HG02798 (cell line): Measurements from ENCODE around the gene TAS1R2.
"Not testable (repeated sequence)": the region's sequence is repeated elsewhere in the genome, so short reads cannot be mapped to it uniquely, and the experiment has no call there.

ENCODE experiments used
- ATAC-seq: cut with Tn5 transposase; IDR thresholded peaks from one replicate; pipeline ENCODE4 v1.9.1; 2021; ENCODE audit warnings: mild to moderate bottlenecking; ENCODE audit not compliant: unreplicated experiment, poor library complexity

Gene TAS1R2

DNA sequence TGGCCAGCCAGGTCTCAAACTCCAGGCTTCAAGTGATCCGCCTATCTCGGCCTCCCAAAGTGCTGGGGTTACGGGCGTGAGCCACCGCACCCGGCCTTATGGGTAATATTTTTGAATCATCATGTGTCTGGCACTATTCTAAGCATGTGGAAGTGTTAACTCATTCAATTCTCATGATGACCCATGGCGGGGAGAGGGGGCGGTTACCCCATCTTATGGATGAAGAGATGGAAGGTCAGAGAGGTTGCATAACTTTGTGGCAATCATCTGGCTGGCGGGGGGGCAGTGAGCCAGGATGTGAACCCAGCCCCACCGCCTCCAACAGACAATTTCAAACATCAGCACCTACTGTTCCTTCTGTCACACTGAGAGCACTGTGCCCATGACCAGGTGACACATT, 11.5 kb upstream of the TAS1R2 start:
- no peak for ATAC-seq

DNA sequence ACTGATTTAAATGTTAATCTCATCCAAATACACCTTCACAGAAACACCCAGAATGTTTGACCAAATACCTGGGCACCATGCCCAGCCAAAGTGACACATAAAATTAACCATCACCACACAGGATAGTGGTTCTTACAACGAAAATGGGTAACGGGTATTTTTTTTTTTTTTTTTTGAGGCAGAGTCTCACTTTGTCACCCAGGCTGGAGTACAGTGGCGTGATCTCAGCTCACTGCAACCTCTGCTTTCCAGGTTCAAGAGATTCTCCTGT, 11.1 kb upstream of the TAS1R2 start:
- not testable (repeated sequence) for ATAC-seq

DNA sequence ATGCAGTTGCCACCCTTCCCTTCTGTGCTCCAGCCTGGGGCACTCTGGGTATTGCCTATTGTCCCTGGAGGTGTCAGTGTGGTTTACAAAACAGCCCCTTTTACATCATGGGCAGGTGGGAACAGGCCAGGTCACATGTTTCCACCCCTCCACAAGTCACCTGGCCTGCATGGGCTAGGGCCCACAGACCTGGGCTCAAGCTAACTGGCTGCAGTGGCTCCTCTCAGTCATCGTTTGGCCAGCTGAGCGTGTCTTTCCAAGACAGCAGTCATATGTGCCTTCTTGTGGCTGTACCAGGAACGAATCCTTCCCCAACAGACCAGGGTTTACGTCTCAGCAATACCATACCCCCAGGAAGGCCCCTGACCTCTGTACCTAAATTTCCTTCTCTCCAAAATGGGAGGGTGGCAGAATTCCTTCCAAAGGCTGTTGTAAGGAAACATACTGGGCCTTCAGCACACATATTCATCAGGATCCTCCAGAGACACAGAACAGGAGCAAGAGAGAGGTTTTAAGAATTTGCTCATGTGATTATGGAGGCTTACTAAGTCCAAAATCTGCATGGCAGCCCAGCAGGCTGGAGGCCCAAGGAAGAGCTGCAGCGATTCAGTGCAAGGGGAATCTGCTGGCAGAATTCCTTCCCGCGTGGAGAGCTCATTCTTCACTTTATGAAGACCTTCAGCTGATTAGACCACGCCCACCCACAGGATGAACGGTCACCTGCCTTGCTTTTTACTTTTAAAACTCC, 10.6 kb upstream of the TAS1R2 start:
- no peak for ATAC-seq

DNA sequence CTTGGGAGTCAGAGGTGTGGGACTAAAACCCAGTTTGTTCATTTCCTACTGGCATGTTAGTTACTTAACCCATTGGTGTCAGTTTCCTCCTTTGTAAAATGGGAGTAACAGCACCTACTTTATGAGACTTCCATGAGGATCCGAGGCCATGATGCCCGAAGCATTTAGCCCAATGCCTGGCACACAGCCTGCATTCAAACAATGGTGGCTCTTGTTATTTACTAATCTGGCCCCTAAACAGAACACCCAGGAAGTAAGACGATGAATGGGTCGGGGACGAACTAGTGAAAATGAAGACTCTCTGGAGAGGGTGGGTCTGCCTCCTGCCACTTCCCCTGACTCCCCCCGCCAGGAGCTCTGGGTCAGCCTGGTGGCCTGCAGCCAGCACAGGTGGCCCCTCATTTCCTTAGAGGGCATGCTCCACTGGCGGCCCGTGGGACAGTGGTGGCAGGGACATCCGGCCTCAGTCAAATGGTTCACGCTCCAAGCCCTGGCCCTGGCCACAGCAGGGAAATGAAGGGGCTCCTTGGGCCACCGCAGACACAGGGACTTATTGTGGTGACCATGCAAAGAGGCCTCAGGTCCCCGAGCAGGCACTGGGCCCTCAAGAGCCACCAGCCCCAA, 9.5 kb upstream of the TAS1R2 start:
- ATAC-seq = no peak

DNA sequence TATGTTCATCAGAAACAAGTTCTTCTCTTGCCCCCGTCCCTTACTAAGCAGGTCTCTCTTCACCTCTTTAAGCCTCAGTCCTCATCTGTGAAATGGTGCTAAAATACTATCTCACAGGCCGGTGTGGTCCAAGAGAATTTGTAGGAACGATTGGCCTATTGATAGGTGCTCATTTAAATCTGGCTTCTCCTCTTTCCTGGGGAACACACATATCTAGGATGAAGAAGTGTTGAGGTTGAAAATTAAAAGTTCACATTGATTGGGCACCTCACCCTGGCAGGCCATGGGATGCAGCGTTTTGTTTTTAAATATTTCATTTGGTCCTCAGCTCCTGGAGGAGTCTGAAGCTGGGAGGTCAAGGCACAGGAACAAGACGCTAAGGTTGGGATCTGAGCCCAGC, 8.9 kb upstream of the TAS1R2 start:
- ATAC-seq = no peak

DNA sequence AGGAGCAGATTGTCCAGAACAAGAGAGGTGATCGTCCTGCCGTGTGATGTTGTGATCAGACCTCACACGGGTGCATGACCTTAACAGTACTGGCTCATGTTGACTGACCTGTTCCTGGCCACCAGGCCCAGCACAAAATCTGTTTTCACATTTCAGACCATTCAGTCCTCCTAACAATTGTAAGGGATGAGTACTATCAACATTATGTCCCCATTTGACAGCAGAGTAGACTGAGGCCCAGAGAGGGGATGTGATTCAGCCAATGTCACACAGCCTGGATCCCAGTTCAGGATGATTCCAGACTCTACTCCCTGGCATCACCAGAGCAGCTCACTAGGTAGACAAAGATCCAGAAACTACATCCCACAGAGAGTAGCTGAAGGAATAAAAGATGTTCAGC, 7.4 kb upstream of the TAS1R2 start:
- ATAC-seq = no peak

DNA sequence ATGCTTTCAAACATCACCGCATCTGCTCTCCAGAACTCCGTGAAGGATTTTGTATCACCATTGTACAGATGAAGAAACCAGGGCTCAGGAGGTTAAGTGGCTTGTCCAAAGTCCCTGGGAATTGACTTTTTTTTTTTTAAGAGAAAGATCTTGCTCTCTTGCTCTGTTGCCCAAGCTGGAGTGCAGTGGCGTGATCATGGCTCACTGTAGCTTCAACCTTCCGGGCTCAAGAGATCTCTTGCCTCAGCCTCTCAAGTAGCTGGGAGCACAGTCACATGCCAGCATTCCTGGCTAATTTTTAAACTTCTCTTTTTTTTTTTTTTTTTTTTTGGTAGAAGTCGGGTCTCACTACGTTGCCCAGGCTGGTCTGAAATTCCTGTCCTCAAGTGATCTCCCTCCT, 6.9 kb upstream of the TAS1R2 start:
- no peak for ATAC-seq

DNA sequence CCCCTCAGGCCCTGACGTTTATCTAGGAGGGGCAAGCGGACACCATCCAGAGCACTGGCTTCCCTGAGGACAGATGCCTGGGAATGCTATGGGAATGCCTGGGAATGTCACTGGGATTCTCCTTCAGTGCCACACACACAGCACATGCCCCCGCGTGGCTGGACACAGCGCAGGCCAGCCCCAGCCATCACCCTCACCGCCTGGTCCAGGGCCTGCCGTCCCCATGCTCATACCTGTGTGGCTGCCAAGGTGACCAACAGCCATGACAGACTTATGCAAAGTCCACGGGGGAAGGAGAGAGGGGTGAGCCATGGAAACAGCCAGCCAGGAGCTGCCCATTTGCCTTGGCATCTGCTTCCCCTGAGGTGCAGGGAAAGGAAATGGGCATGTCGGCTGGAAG, 5.7 kb upstream of the TAS1R2 start:
- no peak for ATAC-seq

DNA sequence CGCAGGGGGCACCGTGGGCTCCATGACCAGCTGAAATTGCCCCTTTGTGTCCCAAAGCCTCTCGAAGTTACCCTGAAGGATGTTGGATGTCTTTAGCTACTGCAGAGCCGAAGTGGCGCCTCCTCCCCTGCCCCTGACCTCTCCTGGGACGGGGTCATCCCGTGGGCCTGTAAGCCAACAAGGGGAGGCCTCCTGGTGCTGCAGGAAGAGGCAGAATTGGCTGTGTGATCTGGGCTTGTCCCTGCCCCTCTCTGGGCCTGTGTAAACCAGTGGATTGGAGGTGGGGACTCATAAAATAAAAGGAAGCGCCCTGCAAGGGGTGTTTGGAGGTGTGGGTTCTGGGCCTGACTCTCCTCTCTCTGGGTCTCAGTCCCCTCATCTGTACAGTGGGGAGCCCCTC, 2.1 kb upstream of the TAS1R2 start:
- ATAC-seq = no peak

DNA sequence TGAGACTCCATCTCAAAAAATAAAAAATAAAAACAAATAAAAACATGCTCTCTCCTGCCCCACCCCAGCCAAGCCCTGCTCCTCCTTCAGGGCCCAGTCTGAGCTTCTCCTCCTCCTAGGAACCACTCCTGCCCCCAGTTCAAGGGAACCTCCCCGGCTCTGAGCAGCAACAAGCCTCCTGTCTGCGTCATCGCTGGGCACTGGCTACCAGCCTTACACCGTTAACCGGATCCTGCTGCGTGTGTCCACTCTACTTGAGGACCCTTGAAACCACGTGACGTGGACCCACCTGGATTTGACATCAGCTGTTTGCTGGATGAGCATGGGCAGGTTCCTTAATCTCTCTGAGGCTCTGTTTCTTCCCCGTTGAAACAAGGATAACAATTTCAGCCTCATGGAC, 1.6 kb upstream of the TAS1R2 start:
- no peak for ATAC-seq

DNA sequence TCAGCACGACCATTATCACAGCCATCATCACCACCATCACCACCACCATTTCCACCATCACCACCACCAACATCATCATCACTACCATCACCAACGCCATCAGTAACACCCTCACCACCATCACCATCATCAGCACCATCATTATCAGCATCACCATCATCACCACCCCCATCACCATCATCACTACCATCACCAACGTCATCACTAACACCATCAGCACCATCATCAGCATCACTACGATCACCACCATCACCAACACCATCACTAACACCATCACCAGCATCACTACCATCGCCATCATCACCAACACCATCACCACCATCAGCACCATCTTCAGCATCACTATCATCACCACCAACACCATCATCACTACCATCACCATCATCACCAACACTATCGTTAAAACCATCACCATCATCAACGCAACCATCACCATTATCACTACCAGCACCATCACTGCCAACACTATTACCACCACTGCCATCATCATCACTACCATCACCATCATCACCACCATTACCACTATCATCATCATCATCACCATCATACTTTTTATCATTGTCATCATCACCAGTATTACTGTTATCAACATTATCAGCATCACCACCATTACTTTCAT, 1.3 kb downstream of the TAS1R2 start:
- ATAC-seq = no peak

DNA sequence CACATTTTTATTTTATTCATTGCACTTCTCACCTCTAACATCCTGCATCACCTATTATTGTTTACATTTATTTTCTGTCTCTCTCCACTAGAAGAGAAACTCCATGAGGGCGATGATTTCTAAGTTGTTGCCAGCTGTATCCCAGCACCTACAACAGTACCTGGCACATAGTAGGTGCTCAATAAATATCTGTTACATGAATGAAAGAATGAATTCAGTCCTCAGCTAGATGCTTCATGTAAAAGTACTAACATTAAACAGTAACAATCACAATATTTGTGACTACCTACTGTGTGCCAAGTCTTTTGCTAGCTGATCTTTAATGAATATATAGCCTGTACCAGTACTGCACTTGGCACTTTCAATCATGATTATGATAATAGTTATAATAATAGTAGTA, 3.0 kb downstream of the TAS1R2 start:
- no peak for ATAC-seq

DNA sequence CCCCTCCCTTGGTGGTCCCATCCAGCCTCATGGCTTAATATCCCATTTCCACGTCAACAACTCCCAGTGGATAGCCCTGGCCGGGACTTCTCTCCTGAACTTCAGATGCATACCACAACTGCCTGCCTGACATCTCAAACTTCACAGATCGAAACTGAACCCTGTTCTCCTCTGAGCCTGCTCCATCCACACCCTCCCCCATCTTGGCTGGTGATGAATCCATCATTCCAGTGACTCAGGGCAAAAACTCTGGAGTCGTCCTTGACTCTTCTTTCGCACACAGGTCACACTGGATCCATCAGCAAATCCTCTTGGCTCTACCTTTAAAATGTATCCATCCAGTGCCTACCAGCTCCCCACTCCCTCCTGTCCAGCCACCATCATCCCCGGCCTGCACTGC, 3.9 kb downstream of the TAS1R2 start:
- no peak for ATAC-seq

DNA sequence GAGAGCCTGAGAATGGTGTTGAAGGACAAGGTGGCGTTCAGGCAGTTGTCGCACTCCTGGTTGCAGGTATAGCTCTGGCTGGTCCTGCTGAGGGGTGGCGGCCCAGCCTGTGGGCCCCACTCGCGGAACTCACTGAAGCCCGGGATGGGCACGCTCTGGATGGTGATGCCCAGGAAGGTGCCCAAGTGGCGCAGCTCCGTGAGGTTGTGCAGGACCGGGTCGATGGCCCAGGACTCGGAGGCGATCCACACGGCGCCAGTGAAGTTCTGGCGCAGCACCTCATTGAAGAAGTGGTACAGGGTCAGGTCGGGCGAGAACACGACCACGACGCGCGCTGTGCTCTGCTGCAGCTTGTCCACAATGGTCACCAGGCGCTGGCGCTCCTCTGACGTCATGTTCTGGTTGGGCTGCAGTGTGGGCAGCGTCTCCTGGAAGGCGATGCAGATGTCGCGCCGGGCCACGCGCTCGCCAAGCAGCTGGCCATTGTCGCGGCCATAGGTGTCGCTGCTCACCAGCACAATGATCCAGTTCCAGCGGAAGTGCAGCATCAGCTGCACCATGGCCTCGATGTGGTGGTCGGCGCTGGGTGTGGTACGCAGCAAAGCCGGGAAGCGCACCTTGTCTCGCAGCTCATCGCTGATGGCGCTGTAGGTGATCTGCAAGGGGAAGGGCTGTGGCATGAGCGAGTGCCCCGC, 5.0 kb downstream of the TAS1R2 start:
- ATAC-seq = no peak

DNA sequence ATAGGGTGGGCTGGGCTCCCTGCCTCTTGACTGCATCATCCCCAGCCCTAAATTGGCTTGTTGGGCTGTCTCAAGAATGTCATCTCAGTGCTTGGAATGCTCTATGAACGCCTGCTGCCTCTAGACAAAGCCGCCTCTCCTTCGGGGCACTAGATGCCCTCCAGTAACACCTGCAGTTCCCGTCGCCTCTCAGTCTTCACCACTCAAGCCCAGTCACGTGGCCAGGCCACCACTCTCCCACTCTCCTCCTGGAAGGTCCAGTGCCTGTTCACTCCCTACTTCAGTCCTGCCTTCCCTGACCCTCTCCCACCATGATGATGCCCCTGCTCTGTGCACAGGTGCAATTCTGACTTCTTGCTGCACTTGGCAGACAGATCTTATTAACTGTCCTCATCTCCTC, 7.0 kb downstream of the TAS1R2 start:
- no peak for ATAC-seq

DNA sequence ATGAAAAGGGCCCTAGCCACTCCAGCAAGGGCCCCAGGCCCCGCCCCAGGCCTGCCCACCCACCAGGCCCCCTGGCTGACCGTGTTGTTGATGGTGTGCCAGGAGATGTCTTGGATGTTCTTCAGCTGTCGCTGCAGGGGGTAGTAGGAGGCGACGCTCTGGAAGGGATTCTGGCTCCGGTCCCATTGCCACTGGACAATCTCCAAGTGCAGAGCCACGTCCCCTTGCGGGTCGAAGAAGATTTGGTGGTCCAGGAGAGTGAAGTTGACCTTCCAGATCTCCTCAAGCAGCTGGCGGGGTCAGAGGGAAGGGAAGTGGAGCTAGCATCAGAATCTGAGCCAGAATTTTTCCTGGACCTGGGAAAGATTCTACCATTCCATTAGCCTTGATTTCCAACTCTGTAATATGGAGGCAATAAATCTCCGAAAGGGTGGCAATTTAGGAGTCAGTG, 10.2 kb downstream of the TAS1R2 start:
- ATAC-seq = no peak

DNA sequence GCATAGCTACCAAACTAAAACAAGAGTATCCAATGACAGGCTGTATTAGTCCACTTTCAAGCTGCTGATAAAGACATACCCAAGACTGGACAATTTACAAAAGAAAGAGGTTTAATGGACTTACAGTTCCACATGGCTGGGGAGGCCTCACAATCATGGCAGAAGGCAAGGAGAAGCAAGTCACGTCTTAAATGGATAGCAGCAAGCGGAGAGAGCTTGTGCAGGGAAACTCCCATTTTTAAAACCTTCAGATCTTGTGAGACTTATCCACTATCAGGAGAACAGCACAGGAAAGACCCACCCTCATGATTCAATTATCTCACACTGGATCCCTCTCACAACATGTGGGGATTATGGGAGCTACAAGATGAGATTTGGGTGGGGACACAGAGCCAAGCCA, 11.7 kb downstream of the TAS1R2 start:
- not testable (repeated sequence) for ATAC-seq

DNA sequence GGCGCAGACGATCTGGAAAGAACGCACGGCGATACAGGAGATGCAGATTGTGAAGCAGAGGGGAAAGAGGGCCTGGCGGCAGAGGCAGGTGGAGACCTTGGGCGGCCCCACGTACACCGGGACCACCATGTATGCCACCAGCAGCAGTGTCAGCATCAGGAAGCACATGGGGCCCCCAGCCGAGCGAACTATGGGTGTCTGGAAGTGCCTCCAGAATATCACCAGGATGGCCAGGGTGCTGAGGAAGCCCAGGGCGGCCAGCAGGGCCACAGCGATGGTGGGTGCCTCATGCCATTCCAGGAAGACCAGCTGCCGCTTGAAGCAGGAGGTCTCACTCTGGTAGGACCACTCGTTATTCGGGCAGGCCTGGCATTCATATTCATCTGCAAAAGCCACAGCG, 19.3 kb downstream of the TAS1R2 start:
- no peak for ATAC-seq

DNA sequence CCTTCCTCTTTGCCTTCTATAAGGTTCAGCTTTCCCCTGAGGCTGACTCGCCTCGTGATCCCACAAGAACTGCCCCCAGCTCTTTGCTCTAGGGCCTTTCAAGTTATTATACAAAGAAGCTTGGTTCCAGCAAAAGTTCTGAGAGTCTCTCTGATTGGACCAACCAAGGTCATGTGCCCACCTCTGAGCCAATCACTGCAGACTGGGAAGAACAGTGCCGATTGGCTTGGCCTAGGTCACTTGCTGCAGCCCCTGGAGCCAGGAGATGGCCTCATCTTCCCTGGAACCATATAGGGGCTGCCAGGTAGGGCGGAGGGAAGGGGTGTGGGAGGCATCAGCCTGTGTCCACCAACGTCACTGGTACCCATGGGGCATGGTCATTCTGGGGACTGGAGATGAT, 22.8 kb downstream of the TAS1R2 start:
- ATAC-seq = no peak

DNA sequence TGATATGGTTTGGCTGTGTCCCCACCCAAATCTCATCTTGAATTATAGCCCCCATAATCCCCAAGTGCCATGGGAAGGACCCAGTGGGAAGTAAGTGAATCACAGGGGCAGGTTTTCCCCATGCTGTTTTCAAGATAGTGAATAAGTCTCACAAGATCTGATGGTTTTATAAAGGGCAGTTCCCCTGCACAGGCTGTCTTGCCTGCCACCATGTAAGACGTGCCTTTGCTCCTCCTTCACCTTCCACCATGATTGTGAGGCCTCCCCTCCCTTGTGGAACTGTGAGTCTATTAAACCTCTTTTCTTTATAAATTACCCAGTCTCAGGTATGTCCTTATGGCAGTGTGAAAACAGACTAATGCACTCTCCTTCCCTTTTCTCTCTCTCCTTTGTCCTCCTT, 27.1 kb downstream of the TAS1R2 start:
- ATAC-seq = not testable (repeated sequence)

DNA sequence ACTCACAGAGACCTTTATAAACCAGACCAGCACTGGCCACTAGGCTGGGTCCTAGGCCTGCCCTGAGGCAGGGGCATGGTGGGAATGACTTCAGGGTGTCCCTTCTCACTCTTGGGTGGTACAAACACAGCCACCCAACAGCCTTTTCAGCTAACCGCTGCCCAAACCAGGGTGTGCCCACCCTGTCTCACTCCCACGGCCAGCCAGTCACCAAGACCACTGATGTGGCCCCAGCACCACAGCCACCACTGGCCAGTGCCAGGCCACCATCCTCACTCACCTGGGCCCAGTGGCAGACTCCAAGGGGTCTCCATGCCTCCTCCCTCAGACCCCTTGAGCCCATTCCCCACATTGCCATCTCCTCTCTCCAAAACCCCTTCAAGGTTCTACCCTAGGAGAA, 27.8 kb downstream of the TAS1R2 start:
- ATAC-seq = no peak
